ENCODE results near the gene EPHB1.

Gene EPHB1

GRCh38 chr3:135172191-135172869 is 377.3 kb downstream of the EPHB1 start:
- DNase-seq: no peak

- no peak for DNase-seq
Measured at GRCh38 chr3:135175728-135176277, 380.7 kb downstream of the EPHB1 start.

GRCh38 chr3:135176881-135177280 is 381.8 kb downstream of the EPHB1 start:
- DNase-seq: no peak

DNA sequence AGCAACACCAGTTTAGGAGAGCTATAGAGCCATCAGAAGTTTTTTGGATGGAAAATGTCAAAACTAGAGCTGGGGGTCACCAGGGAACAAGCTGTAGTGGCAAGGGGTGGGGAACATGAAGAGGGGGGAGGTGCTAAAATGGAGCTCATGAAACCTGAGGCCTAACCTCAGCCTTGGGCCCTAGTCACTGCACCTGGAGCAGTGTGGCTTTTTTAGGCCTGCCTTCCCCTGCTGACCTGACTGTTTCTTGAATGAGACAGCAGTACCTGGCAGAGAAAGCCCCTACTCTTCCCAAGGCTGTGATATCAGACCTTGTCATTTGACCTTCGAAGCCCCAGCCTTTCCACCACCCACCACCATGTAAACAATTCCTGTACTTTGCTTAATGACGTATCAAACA is 383.5 kb downstream of the EPHB1 start:
- no peak for DNase-seq

GRCh38 chr3:135181408-135181807 is 386.3 kb downstream of the EPHB1 start:
- no peak for DNase-seq

GRCh38 chr3:135182364-135182998 is 387.4 kb downstream of the EPHB1 start:
- DNase-seq: no peak

- DNase-seq: no peak
Measured at GRCh38 chr3:135190658-135191057, 395.6 kb downstream of the EPHB1 start.

DNA sequence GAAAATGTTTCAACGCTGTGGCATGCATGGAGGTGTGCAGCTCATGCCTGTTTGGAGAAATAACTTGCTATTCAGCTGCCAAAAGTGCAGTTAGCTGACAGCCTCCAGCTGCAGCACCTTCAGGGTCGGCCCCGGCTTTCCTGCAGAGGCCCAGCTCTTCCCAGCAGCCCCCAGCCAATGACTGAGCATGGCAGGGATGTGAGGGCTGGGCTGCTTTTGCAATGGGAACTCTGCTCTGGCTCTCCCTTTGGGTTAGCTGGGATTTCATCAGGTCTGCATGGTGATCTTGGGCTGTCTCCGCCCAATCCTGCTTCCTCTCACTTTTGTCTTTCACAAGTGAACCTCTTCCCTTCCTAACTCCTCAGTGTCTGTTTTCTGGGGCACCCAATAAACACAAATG is 396.6 kb downstream of the EPHB1 start:
- no peak for DNase-seq

DNA sequence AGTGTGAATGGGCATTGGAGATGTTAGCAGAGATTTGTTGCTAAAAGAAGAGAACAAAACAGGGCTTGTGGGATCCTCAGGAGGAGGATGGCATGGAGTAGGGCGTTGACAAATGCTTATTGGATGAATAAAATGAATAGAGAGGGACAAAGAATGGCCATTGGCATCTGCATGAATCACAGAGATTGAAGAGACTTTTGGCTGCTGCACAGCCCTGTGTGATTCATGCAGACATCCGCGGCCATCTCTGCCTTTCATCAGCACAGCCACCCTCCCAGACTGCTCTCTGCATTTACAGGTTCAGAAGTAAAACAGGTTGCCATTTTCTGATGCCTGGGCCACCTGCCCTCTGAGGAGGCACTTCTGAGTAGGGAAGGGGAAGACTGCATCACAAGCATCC is 397.9 kb downstream of the EPHB1 start:
- DNase-seq: no peak

GRCh38 chr3:135197246-135197645 is 402.2 kb downstream of the EPHB1 start:
- no peak for DNase-seq

GRCh38 chr3:135197856-135198255 is 402.8 kb downstream of the EPHB1 start:
- DNase-seq: no peak

GRCh38 chr3:135199137-135199536 is 404.1 kb downstream of the EPHB1 start:
- DNase-seq: no peak

DNA sequence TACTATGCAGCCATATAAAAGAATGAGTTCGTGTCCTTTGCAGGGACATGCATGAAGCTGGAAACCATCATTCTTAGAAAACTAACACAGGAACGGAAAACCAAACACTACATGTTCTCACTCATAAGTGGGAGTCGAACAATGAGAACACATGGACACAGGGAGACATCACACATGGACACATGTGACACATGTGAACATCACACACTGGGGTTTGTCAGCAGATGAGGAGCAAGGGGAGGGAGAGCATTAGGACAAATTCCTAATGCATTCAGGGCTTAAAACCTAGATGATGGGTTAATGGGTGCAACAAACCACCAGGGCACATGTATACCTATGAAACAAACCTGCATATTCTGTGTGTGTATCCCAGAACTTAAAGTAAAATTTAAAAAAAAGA is 408.0 kb downstream of the EPHB1 start:
- DNase-seq: no peak

- no peak for DNase-seq
Measured at GRCh38 chr3:135213213-135213612, 418.2 kb downstream of the EPHB1 start.

- DNase-seq: no peak
Measured at GRCh38 chr3:135213822-135214221, 418.8 kb downstream of the EPHB1 start.

DNA sequence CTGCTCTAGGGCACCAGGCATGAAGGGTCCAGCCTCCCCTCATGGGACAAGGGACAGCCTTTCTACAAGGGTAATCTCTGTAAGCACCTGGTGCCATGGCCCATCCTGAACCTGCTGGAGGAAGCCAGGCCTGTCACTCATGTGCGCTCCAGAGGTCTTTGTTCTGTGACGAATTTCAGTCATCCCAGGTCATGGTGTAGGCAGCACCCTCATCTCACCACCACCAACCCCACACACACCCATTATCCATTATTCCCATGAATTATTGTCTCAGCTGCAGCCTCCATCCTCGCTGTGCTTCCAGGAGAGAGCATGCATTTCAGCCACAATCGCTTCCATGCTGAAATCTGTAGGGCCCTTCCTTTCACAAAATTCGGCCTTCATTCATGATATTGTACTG is 419.3 kb downstream of the EPHB1 start:
- DNase-seq: no peak

- DNase-seq: no peak
Measured at GRCh38 chr3:135215516-135215915, 420.5 kb downstream of the EPHB1 start.

DNA sequence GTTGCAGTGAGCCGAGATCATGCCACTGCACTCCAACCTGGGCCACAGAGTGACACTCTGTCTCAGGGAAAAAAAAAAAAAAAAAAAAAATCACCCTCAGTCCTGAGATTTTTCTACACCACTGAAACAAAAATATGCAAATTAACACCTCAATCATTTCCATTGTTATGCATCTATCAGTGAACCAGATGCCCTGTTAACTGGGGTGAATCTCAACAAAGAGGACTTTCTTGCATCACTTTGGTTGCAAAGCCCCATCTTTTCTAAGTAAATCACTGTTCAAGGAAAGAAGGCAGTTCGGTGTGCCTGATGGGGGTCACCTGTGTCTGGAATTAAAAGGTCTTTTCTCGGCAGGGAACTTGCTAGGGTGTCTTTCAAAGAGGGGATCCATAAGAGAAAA is 421.6 kb downstream of the EPHB1 start:
- DNase-seq: no peak

- no peak for DNase-seq
Measured at GRCh38 chr3:135217730-135218129, 422.7 kb downstream of the EPHB1 start.

- DNase-seq: no peak
Measured at GRCh38 chr3:135218304-135218703, 423.2 kb downstream of the EPHB1 start.

DNA sequence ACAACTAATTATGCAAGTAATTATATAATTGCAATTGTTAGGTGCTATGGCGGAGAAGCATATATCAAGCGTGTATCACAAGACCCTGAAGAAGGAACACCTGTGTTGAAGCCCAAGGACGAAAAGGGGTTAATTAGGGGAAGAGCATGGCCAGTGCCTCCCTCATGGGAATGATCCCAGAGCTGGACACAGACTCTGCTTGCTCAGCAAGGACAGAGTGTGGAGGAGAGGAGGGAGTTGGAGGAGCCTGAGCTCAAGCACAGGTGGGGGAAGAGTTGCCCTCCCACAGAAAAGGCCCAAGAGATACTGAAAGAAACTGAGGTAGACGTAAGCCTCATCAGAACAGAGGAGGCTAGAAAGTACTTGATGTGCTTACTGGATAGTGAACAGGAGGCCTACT is 423.7 kb downstream of the EPHB1 start:
- DNase-seq: no peak

DNA sequence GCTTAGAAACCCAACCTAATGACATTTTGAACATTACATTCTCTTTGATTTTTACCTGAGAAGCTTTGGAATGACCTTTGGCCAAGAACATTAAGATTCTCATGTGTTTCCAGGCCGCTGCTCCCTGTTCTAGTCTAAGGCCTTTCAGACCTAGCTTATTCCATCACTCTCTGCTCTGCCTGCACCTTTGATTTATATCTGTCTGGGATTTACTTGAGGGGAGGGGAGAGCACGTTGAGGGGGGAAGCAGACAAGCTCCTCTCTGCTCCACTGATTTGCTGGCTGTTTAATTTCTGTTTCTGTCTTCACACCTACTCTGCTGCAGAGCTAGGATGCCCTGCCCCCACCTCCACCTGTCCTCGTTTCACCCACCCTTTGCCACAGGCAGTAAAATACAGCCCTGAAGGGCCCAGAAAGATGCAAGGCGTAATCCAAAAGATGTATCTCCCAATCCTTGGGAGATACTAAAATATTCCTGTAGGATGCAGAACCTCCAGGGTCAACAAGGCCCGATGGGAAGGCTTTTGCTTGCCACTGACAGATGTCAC is 429.8 kb downstream of the EPHB1 start:
- DNase-seq: no peak

- no peak for DNase-seq
Measured at GRCh38 chr3:135226057-135226456, 431.0 kb downstream of the EPHB1 start.

- DNase-seq: no peak
Measured at GRCh38 chr3:135228201-135228600, 433.1 kb downstream of the EPHB1 start.

Measured in CD4-positive, alpha-beta T cell treated with Interleukin-17A for 4 hours (primary cell).